ENCODE data around the gene PPP2R2C.

DNA sequence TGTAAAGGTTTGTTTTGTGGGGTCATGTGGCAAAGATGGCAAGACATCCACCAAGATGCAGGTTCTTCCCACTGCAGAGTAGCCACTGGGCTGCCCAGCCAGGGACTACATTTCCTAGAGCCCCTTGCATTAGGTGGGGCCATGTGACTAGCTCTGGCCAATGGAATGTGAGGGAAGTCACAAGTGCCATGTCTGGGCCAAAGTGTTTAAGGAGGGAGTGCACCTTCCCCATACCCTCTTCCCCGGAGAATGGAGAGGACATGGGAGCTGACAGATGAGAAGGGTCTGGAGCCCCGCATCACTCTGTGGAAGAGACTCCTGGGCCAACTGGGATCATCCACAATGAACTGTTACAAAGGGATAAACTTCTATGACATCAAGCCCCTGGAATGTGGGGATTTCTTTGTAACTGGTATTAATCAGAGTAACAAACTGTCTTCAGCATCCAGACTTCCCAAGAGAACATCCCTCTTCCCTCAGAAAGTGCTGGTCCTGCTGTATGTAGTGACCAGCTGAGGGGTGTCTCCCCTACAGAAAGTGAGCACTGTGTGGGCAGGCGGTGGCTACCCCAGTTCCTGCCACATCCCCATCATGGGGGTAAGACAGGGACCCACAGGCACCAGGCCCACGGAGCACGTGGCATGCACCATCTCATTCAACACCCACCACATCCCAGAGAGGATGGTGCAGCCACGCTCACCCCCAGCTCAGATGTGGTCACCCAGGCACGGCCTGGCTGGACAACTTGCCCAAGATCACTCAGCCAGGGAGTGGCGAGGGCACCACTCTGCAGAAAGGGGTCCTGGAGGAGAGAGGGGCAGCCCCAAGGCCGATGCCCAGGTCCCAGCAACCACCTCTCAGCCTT, 10.9 kb downstream of the PPP2R2C start:
- TF ChIP-seq, protein P1, sequence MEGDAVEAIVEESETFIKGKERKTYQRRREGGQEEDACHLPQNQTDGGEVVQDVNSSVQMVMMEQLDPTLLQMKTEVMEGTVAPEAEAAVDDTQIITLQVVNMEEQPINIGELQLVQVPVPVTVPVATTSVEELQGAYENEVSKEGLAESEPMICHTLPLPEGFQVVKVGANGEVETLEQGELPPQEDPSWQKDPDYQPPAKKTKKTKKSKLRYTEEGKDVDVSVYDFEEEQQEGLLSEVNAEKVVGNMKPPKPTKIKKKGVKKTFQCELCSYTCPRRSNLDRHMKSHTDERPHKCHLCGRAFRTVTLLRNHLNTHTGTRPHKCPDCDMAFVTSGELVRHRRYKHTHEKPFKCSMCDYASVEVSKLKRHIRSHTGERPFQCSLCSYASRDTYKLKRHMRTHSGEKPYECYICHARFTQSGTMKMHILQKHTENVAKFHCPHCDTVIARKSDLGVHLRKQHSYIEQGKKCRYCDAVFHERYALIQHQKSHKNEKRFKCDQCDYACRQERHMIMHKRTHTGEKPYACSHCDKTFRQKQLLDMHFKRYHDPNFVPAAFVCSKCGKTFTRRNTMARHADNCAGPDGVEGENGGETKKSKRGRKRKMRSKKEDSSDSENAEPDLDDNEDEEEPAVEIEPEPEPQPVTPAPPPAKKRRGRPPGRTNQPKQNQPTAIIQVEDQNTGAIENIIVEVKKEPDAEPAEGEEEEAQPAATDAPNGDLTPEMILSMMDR (IDR thresholded peaks at IDR 0.05), result no peak
- no peak for TF ChIP-seq ZFX (IDR thresholded peaks at IDR 0.05; ENCODE audit: borderline replicate concordance)
